Stimulated activated CD8-positive, alpha-beta memory T cell treated with anti-CD3 and anti-CD28 coated beads, Interleukin-15, amount 100 ng/mL, for 4 hours (primary cell): ENCODE data around the gene SLC15A3.

Source experiments
- DNase-seq, 2 donors: peaks; one replicate each; pipeline ENCODE4 v3.0.0-alpha.2; 2020; ENCODE audit warnings: low read depth in 2 of 2

Gene SLC15A3

DNA sequence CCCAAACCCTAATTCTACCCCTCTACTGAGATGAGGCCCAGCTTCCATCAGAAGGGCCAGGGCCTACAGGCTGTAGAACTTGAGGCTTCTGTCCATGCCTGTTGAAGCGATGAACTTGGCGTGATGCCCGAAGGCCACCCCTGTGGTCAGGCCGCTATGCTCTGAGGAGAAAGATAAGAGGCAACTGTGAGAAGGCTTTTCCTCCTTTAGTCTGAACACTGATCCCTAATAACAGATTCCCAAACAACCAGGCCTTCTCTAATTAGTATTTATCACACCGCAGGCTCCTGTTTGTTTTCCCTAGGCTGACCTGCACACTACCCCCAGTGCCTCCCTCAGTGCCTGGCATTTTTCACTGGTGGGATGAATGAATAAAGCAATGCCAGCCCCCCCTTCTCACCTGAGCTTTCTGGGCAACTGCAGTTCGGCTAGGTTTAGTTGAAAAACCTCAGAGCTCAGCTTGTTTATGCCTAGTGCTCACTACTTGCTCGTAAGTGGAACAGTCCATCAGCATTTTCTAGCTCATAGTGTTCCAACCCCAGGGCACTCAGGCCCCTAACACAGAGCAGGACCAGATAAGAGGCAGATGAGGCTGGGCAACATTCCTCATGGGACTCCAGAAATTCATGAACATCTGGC lies 60.8 kb downstream of the SLC15A3 start:
- no peak for DNase-seq

DNA sequence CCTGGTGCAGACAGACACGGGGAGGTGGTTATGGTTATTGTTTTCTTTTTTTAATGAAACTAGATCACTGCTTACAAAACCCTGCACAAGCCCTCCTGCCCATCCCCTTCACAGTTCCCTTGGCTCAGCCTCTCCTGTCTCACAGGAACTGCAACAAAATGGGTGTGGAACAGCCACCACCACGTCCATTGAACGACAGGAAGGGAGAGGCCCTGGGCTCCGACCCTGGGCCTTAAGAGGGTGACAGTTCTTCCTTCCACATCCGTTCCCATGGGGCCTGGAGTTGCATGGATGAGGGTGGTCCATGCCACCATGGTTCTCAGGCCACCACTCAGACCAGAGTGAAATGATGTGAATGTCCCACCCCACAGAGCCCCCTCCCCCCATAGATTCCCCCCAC lies 61.3 kb downstream of the SLC15A3 start:
- DNase-seq = no peak

DNA sequence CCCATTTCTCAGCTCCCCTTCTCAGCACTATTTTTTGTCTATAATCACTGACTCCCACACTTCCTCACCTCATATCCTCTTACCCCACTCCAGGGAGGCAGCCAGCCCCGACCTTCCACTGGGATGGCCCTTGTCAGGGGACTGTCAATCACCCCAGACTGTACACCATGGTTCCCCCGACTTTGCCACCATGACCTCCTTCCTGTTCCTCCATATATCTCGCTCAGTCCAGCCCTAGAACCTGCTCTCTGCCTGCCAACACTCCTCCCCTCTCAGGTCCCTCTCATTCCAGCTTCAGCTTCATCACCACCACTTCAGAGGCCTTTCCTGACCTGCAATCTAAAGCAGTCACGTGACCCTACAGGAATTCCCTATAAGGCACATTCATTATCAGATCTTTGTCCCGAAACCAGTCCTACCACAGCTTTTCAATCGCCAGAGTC lies 62.1 kb downstream of the SLC15A3 start:
- DNase-seq = no peak

DNA sequence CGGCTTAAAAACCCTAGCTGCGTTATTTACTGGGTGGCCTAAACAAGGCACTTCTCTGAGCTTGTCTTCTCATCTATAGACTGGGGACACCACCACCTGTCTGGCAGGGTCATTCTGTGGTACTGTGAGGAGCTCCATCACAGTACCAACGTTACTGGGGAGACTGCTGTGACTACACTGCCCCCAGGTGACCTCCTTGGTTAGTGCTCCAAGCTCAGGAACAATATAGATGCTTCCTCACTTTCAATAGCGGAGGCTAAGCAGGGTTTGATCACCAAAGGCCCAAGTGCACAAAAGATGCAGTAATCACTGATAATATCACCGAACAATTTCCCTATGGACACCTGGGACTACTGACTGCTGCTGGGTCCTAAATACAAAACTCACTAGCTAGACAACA lies 64.4 kb downstream of the SLC15A3 start:
- DNase-seq = no peak
